HL-60 (cell line): ENCODE data around the gene GON4L.

Experiments
- DNase-seq, 2 experiments: peaks; one replicate each; pipeline ENCODE4 v3.0.0-alpha.2; 2010 to 2020; ENCODE audit warnings: low read depth in 1 of 2, low spot score in 1 of 2
- H3K27ac ChIP-seq: fragments of 250-450 bp; sonication (Bioruptor Pico); replicated peaks from 2 replicates; pipeline ENCODE4 v1.5.1; 2020; ENCODE audit warnings: mild to moderate bottlenecking, moderate library complexity
- H3K27me3 ChIP-seq: fragments of 250-450 bp; sonication (Bioruptor Pico); 2 replicates; pipeline ENCODE4 v1.5.1; 2021; ENCODE audit warnings: mild to moderate bottlenecking, moderate library complexity; ENCODE audit not compliant: insufficient read depth, poor library complexity, severe bottlenecking
- H3K4me3 ChIP-seq: replicated peaks from 2 replicates; pipeline ENCODE4 v1.5.1; 2011; ENCODE audit warnings: mild to moderate bottlenecking, control low read depth, low read length; ENCODE audit not compliant: insufficient read depth
- GABPA ChIP-seq: IDR thresholded peaks from 2 replicates; pipeline ENCODE4 v1.6.1; 2012; ENCODE audit warnings: low read depth
- POLR2AphosphoS5 ChIP-seq: IDR thresholded peaks from 2 replicates; pipeline ENCODE4 v1.6.1; 2012; ENCODE audit warnings: low read depth
- SPI1 ChIP-seq: IDR thresholded peaks from 2 replicates; pipeline ENCODE4 v1.6.1; 2012; ENCODE audit warnings: low read depth, mild to moderate bottlenecking, borderline replicate concordance
- TF ChIP-seq, protein P1 (sequence below): IDR thresholded peaks from one replicate; pipeline ENCODE4 v1.5.1; 2011; ENCODE audit warnings: low read length, control low read depth, inconsistent platforms; ENCODE audit not compliant: insufficient read depth
- TF ChIP-seq, protein P2 (sequence below): IDR thresholded peaks from 2 replicates; pipeline ENCODE4 v1.6.1; 2012; ENCODE audit warnings: low read depth; ENCODE audit not compliant: insufficient replicate concordance

Gene GON4L

DNA sequence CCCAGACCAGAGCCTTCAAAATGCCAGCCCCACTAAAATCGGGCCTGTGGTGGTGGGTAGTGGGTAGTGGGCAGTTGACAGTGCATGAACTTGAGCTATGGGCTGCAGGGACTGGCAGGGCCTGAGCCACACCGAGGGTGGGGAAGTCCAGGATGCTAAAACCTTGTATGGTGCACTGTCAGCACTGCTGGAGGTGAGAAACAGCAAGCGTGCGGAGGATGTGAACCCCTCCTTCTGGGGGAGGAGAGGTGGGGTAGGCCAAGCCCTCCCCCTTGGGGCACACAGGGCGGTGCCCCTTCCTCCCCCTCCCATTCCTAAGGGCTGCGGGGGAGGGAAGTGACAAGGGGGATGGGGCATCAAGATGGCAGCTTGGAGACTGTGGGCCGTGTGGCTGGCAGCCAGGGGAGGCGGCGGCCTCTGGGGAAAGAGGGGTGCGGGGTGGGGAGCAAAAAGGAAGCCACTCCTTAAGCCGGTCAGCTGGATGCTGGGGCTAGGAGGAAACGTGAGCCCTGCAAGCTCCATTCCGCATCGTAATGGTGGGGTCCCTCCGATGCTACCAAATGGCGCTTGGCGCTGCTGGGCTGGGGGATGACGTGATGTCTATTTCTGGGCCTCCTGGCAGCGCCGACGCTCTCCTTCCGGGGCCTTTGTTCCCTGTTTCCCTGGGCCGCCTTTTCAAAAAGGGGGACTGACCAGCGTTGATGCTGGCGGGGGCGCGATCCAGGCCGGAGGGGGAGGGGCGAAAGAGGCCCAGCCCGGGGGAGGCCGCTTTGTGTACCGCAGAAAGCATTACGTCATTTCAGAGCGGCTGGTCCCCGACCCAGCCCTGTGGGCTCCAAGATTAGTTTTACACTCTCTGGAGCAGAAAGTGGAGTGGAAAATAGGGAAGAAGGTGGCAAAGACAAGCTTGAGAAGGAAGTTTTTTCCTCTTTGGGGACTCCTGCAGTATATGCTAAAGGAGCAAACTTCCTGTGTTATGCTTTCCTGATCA, 3.2 kb upstream of the GON4L start:
- peak; percentile 42 to 47 for DNase-seq
- H3K27me3 ChIP-seq, result no peaks in the 10 kb centered on the region
- H3K27ac ChIP-seq, result peak overlapping the region; percentile 26; the same call in 1 of the 2 replicates
- peak overlapping the region; percentile 55 for H3K4me3 ChIP-seq
- TF ChIP-seq, protein P1, sequence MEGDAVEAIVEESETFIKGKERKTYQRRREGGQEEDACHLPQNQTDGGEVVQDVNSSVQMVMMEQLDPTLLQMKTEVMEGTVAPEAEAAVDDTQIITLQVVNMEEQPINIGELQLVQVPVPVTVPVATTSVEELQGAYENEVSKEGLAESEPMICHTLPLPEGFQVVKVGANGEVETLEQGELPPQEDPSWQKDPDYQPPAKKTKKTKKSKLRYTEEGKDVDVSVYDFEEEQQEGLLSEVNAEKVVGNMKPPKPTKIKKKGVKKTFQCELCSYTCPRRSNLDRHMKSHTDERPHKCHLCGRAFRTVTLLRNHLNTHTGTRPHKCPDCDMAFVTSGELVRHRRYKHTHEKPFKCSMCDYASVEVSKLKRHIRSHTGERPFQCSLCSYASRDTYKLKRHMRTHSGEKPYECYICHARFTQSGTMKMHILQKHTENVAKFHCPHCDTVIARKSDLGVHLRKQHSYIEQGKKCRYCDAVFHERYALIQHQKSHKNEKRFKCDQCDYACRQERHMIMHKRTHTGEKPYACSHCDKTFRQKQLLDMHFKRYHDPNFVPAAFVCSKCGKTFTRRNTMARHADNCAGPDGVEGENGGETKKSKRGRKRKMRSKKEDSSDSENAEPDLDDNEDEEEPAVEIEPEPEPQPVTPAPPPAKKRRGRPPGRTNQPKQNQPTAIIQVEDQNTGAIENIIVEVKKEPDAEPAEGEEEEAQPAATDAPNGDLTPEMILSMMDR, result no peak
- TF ChIP-seq POLR2AphosphoS5, result no peak
- TF ChIP-seq, protein P2, sequence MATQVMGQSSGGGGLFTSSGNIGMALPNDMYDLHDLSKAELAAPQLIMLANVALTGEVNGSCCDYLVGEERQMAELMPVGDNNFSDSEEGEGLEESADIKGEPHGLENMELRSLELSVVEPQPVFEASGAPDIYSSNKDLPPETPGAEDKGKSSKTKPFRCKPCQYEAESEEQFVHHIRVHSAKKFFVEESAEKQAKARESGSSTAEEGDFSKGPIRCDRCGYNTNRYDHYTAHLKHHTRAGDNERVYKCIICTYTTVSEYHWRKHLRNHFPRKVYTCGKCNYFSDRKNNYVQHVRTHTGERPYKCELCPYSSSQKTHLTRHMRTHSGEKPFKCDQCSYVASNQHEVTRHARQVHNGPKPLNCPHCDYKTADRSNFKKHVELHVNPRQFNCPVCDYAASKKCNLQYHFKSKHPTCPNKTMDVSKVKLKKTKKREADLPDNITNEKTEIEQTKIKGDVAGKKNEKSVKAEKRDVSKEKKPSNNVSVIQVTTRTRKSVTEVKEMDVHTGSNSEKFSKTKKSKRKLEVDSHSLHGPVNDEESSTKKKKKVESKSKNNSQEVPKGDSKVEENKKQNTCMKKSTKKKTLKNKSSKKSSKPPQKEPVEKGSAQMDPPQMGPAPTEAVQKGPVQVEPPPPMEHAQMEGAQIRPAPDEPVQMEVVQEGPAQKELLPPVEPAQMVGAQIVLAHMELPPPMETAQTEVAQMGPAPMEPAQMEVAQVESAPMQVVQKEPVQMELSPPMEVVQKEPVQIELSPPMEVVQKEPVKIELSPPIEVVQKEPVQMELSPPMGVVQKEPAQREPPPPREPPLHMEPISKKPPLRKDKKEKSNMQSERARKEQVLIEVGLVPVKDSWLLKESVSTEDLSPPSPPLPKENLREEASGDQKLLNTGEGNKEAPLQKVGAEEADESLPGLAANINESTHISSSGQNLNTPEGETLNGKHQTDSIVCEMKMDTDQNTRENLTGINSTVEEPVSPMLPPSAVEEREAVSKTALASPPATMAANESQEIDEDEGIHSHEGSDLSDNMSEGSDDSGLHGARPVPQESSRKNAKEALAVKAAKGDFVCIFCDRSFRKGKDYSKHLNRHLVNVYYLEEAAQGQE, result no peak
- TF ChIP-seq GABPA, result no peak
- TF ChIP-seq SPI1, result no peak

DNA sequence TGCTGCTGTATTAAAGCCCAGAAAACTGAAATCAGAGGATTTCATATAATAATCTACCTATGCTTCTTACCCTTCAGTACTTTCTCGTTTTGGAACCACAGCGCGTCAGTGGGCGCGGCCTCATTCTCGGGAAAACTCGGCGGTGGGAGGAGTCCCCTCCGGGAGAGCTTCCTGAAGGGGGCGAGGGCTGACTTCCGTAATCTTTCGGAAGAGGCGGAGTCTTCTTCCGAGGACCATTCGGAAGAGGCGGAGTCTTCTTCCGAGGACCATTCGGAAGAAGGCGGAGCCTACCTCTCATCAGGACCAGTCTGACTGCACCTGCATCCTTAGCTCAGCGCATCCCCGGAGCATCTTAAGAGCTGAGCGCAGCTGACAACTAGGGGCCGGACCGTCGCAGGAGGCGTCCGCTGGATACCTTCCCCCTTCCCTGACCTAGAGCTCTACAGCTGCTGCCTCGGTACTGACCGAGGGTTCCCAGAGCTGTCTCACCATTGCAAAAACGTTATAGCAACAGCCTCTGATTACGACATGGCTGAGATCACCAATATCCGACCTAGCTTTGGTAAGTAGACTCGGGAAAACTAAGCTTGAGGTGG, 2.3 kb upstream of the GON4L start, which contains the start of gene SYT11:
Gene SYT11 (plus strand): TSS at position 334 of the 596 bp plus-strand sequence. CDS start 195 bp downstream, at position 529.
- Histone ChIP-seq H3K27ac (peak within 1 kb of the TSS; percentile 73), H3K27me3 (no peaks in the 10 kb centered on the region), H3K4me3 (peak within 1 kb of the TSS; percentile 55)
- DNase-seq, result peak; percentile 96 to 98
- TF ChIP-seq, protein P2, result no peak
- TF ChIP-seq SPI1, result peak; percentile 87; the same call in 1 of the 2 replicates

DNA sequence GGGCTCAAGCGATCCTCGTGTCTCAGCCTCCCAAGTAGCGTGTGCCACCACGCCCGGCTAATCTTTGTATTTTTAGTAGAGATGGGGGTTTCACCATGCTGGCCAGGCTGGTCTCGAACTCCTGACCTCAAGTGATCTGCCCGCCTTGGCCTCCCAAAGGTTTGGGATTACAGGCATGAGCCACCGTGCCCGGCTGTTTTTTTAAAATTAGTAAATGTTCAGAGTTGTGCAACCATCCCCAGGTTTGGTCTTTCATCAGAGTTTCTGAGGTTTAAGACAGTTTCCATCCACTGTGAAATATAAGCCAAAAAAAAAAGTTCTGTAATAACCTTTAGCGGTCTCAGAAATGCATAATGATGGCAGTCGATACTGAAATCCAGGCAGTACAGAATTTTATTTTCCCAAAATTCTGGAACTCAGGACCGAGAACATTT, 1.8 kb upstream of the GON4L start:
- Histone ChIP-seq H3K27me3 (no peaks in the 10 kb centered on the region), H3K27ac (peak overlapping the region; percentile 73), H3K4me3 (peak overlapping the region; percentile 45)
- peak; percentile 82 for DNase-seq
- TF ChIP-seq GABPA (no peak), SPI1 (no peak), POLR2AphosphoS5 (no peak)
- TF ChIP-seq, protein P2, result no peak
- TF ChIP-seq, protein P1, result no peak
